ENCODE data around the gene HIPK2.

HIPK2 gene

GRCh38 chr7:139752604-139753003 is 25.2 kb downstream of the HIPK2 start:
- no peak for DNase-seq (ENCODE audit: low read depth)

GRCh38 chr7:139752148-139752547 is 25.6 kb downstream of the HIPK2 start:
- DNase-seq (ENCODE audit: low read depth), result no peak

GRCh38 chr7:139750459-139751095 is 27.2 kb downstream of the HIPK2 start:
- no peak for DNase-seq (ENCODE audit: low read depth)

- DNase-seq (ENCODE audit: low read depth), result no peak
These were observed 28.3 kb downstream of the HIPK2 start for GRCh38 chr7:139749545-139749944.

GRCh38 chr7:139748941-139749340 is 28.9 kb downstream of the HIPK2 start:
- DNase-seq (ENCODE audit: low read depth), result no peak

- no peak for DNase-seq (ENCODE audit: low read depth)
These were observed 29.4 kb downstream of the HIPK2 start for GRCh38 chr7:139748373-139748765.

GRCh38 chr7:139747662-139748372 is 30.0 kb downstream of the HIPK2 start:
- no peak for DNase-seq (ENCODE audit: low read depth)

- DNase-seq (ENCODE audit: low read depth), result no peak
These were observed 31.1 kb downstream of the HIPK2 start for GRCh38 chr7:139746652-139747051.

- no peak for DNase-seq (ENCODE audit: low read depth)
These were observed 32.1 kb downstream of the HIPK2 start for GRCh38 chr7:139745678-139746143.

- no peak for DNase-seq (ENCODE audit: low read depth)
These were observed 32.8 kb downstream of the HIPK2 start for GRCh38 chr7:139744768-139745677.

GRCh38 chr7:139743967-139744767 is 33.6 kb downstream of the HIPK2 start:
- DNase-seq (ENCODE audit: low read depth), result no peak

GRCh38 chr7:139743267-139743966 is 34.4 kb downstream of the HIPK2 start:
- DNase-seq (ENCODE audit: low read depth), result no peak

GRCh38 chr7:139741789-139742344 is 35.9 kb downstream of the HIPK2 start:
- no peak for DNase-seq (ENCODE audit: low read depth)

- no peak for DNase-seq (ENCODE audit: low read depth)
These were observed 36.6 kb downstream of the HIPK2 start for GRCh38 chr7:139741239-139741638.

- DNase-seq (ENCODE audit: low read depth), result no peak
These were observed 37.8 kb downstream of the HIPK2 start for GRCh38 chr7:139739863-139740597.

- no peak for DNase-seq (ENCODE audit: low read depth)
These were observed 39.0 kb downstream of the HIPK2 start for GRCh38 chr7:139738772-139739171.

GRCh38 chr7:139738101-139738489 is 39.7 kb downstream of the HIPK2 start:
- no peak for DNase-seq (ENCODE audit: low read depth)

GRCh38 chr7:139737221-139738100 is 40.3 kb downstream of the HIPK2 start:
- no peak for DNase-seq (ENCODE audit: low read depth)

- DNase-seq (ENCODE audit: low read depth), result no peak
These were observed 41.7 kb downstream of the HIPK2 start for GRCh38 chr7:139735912-139736595.

Data from activated T-cell treated with anti-CD3 and anti-CD28 coated beads for 24 hours (primary cell).